ENCODE measurements around the gene SEMA7A.

GRCh38 chr15:74414603-74415338 is 19.0 kb downstream of the SEMA7A start:
- no peak for TF ChIP-seq CTCF (IDR thresholded peaks at IDR 0.05)
- no peak for TF ChIP-seq POLR2A (IDR thresholded peaks at IDR 0.05)
